NCI-H1694 treated with DMSO at 0.1 percent for 48 hours (cell line): ENCODE results near the gene COMMD1.
"Not testable (repeated sequence)": the region's sequence is repeated elsewhere in the genome, so short reads cannot be mapped to it uniquely, and the experiment has no call there.

Experiments
- DNase-seq: peaks from one replicate; lab custom pipeline; 2025; lab: John Stamatoyannopoulos, UW

COMMD1 gene

DNA sequence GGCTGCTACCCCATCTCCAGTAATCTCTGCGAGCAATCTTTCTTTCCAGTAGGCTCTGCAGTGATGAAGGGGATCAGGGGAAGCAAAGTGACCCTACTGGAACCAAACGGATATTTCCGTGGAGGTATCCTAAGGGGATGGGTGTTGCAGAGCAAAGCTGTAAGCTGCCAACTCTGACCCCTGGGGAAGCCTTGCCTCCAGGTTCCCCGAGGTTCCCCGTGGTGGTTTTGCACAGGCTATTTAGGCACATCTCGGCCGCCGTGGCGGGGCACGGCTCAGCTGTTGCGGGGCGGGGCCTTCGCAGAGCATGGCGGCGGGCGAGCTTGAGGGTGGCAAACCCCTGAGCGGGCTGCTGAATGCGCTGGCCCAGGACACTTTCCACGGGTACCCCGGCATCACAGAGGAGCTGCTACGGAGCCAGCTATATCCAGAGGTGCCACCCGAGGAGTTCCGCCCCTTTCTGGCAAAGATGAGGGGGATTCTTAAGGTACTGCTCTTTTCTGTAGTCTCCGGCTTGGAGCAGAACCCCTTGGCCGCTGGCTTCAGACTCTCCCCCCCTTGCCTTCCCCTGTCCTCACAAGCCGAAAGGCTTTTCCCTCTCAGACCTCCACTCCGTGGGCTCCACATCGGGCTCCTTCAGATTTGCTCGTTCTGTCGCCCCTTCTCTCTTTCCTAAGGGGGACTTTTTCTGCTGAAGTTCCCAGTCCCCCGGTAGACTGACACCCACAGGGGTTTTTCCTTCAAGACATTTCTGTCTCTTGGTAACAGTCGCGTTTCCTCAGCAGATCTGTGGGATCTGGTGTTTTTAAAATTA is at the start of gene COMMD1:
TSS of gene COMMD1 (plus strand) at position 303 of the 814 bp plus-strand sequence. CDS start at position 308, 5 bp downstream.
- DNase-seq: peak; percentile 32

DNA sequence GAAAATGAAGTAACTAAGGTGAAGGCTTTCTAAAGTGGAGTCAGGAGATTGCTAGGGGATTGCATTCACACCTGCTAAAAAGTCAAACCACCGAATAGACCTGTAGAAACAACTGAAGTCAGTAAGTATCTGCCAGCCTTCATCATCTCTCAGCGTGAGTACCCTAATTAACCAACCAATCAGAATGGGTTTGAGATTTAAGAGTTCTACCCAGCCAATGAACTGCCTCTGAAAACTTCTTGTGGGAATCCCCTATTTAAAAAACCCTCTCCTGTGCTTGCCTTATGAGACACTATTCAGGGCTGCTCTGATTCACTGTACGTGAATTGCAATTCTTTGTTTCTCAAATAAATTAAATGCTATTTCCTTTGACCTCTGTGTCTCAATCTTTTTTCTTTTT is 48.2 kb upstream of the COMMD1 start:
- DNase-seq: no peak

DNA sequence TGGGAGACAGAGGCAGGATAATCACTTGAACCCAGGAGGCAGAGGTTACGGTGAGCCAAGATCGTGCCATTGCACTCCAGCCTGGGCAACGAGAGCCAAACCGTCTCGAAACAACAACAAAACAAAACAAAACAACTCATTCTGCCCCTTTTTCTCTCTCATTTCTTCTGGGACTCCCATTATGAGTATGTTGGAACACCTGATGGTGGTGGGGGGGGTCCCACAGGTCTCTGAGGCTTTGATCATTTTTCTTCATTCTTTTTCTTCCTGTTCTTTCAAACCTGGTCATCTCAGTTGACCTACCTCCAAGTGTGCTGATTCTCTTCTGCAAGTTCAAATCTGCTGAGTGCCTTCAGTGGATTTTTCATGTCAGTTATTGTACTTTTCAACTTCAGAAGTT is 43.4 kb upstream of the COMMD1 start:
- DNase-seq: no peak

GRCh38 chr2:61866482-61867089 is 38.9 kb upstream of the COMMD1 start:
- DNase-seq: not testable (repeated sequence)

- DNase-seq: no peak
Observed at GRCh38 chr2:61876400-61876799, 29.1 kb upstream of the COMMD1 start.

- DNase-seq: no peak
Observed at GRCh38 chr2:61877571-61878245, 27.8 kb upstream of the COMMD1 start.

GRCh38 chr2:61878761-61879160 is 26.7 kb upstream of the COMMD1 start:
- no peak for DNase-seq

DNA sequence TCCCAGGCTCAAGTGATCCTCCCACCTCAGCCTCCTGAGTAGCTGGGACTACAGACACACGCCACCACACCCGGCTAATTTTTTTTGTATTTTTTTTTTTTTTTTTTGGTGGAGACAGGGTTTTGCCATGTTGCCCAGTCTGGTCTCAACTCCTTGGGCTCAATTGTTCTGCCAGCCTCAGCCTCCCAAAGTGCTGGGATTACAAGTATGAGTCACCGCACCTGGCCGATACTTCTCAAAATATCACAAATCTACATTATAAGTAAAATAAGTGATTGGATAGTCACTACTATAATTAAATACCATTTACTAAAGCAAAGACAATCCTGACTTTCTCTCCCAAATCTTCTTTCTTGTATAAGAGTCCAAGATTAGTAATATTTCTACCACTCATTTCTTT is 26.1 kb upstream of the COMMD1 start:
- not testable (repeated sequence) for DNase-seq

DNA sequence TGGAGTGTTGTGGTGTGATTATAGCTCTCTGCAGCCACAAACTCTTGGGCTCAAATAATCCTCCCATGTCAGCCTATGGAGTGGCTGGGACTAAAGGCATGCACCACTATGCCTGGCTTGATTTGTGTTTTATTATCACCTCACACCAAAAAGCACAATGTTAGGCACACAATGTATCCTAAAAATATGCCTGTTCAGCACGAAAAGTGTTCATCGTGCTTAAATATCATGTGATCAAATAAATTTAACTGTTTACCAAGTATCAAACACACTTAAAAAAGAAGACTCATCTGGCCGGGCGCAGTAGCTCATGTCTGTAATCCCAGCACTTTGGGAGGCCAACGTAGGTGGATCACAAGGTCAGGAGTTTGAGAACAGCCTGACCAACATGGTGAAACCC is 22.6 kb upstream of the COMMD1 start:
- DNase-seq: no peak

- DNase-seq: no peak
Observed at GRCh38 chr2:61885896-61886603, 19.4 kb upstream of the COMMD1 start.

DNA sequence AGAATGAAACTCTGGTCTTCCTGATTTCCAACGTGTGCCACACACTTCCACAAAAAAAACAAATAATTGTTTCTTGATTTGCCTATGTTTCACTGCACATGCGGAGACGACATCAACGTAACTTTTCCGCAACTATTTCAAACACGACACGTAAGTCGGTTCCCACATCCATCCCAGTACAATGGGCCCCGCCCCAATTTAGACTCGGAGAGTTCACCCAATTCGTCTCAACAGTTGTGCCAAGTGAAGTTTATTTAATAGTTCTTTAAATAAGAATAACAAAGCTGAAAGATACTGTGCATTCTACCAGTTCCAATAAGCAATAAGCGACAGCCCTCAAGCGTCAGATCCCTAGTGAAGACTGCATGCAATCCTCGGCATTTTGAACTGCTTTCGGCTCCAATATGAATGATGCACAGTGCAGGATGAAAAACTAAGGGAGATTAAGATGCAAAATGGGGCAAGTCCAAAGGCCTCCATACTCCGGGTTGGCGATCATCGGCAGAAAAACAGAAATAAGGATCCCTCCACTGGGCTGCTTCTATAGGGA is 17.7 kb upstream of the COMMD1 start:
- DNase-seq: no peak

GRCh38 chr2:61888267-61889055 is 17.0 kb upstream of the COMMD1 start, which contains the start of gene CCT4:
Gene CCT4 (minus strand): TSS chr2:61888656. CDS start chr2:61888507, 149 bp downstream.
- peak; percentile 82 for DNase-seq

DNA sequence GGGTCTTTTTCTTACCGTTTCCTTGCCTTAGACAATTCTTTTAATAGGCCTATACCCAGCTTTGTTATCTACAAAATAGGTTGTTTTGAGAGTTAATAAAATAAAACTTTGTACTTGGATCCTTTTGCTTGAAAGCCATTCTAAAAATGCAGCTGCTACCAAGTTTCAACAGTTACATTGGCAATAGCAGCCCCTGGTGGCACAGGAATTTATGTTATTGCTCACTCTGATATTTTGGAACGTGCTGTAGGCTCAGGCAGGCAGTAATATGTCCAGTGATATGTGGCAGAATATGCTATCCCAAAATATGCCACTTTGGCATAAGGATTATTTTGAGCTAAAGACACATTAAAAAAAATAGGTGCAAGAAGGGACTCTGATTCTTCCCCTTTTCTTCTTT is 6.7 kb upstream of the COMMD1 start:
- DNase-seq: no peak

DNA sequence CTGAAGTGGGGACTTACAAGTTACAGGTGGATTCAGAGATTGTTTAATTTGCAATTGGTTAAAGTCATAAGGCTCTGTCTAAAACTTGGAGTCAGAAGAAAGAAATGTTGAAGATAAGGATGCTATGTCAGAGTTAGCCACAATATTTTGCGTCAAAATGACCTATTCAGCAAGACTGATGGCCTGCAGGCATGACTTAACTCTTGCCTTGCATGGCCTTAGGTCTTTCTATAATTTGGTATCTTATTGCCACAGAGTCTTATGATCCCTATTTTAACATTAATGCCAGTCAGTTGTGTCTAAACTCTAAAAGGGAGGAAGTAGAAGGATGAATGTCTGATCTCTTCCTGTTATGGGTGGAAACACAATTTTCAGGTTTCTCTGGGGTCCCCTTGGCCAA is 5.2 kb upstream of the COMMD1 start:
- no peak for DNase-seq

DNA sequence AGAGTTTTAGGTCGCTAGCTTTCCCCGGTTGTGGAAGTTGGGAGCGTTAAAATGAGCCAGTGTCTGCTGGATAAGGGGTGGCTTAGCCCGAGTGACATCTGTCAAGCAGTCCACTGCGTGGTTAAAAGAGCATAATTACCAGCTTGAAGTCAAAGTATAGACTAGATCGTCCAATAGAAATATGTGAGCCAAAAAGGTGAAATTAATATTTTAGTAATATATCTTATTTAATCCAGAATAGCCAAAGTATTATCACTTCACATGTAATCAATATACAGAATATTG is 654 bp downstream of the COMMD1 start:
- DNase-seq: no peak

GRCh38 chr2:61909116-61909515 is 3.6 kb downstream of the COMMD1 start:
- no peak for DNase-seq

GRCh38 chr2:61910603-61911002 is 5.1 kb downstream of the COMMD1 start:
- no peak for DNase-seq

DNA sequence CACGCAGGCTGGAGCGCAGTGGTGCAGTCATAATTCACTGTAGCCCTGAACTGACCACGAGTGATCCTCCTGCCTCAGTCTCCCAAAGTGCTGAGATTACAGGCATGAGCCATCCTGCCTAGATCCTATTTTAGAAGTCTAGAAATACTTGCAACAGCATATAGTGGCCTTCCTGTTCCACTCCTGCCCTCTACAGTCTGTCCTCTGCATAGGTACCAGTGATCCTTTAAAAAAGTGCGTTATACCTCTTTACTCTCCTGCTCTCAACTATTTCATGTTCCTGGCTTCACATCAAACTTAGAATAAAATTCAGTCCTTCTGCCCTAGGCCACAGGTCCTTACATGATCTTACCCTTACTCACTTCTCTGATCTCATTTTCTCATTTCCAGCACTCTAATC is 6.0 kb downstream of the COMMD1 start:
- peak; percentile 6 for DNase-seq

- DNase-seq: not testable (repeated sequence)
Observed at GRCh38 chr2:61914794-61915193, 9.3 kb downstream of the COMMD1 start.

GRCh38 chr2:61920548-61920947 is 15.1 kb downstream of the COMMD1 start:
- no peak for DNase-seq

DNA sequence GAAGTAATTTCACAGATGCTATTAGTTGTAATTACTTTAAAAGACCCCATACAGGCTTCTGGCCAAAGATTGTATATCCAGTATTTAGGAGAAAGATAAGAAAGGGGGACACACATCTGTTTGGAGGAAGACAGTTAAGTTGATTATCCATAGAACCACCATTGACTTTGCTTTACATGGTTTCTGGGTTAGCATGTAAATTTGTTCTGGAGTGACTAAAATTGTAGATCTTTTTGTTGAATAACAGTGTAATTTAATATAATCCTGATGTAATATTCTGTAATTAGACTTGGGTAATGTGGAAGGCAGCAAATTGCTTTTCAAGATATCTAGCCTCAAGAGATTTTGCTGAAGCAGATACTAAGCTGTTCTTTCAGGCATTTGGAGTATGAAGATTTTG is 17.2 kb downstream of the COMMD1 start:
- no peak for DNase-seq
